GM23248 (cell line): ENCODE data around the gene ZNF428. TPM values are rescaled to one million over a fixed set of nuclear protein-coding genes. Genes with fewer than 3 reads are reported as not detected.

ENCODE experiments used
- DNase-seq: peaks from one replicate; pipeline ENCODE4 v3.0.0-alpha.2; 2015
- H2AFZ ChIP-seq: fragments of 200-600 bp; sonication (generic); 2 replicates; pipeline ENCODE4 v1.6.1; 2016; ENCODE audit warnings: antibody characterized with exemption
- H3F3A ChIP-seq: fragments of 200-600 bp; sonication (generic); 2 replicates; pipeline ENCODE4 v1.6.1; 2016; ENCODE audit warnings: mild to moderate bottlenecking, antibody characterized with exemption, mixed run types; ENCODE audit not compliant: insufficient read depth
- H3K27ac ChIP-seq: fragments of 200-600 bp; sonication (generic); 2 replicates; pipeline ENCODE4 v1.5.1; 2016; ENCODE audit warnings: mild to moderate bottlenecking
- H3K27me3 ChIP-seq: fragments of 200-600 bp; sonication (generic); replicated peaks from 2 replicates; pipeline ENCODE4 v1.6.1; 2016; ENCODE audit warnings: mild to moderate bottlenecking; ENCODE audit not compliant: insufficient read depth
- H3K36me3 ChIP-seq: fragments of 200-600 bp; sonication (generic); 2 replicates; pipeline ENCODE4 v1.6.1; 2016; ENCODE audit warnings: low read depth, mild to moderate bottlenecking
- H3K4me1 ChIP-seq: fragments of 200-600 bp; sonication (generic); 2 replicates; pipeline ENCODE4 v1.6.1; 2016; ENCODE audit warnings: mild to moderate bottlenecking; ENCODE audit not compliant: insufficient read depth
- H3K4me2 ChIP-seq: fragments of 200-600 bp; sonication (generic); one replicate; pipeline ENCODE4 v1.6.1; 2016; ENCODE audit warnings: mild to moderate bottlenecking; ENCODE audit not compliant: unreplicated experiment
- H3K4me3 ChIP-seq: fragments of 200-600 bp; sonication (generic); 2 replicates; pipeline ENCODE4 v1.5.1; 2016; ENCODE audit warnings: mild to moderate bottlenecking
- H3K79me2 ChIP-seq: fragments of 200-600 bp; sonication (generic); 2 replicates; pipeline ENCODE4 v1.6.1; 2016; ENCODE audit warnings: mild to moderate bottlenecking; ENCODE audit not compliant: insufficient read depth
- H3K9ac ChIP-seq: fragments of 200-600 bp; sonication (generic); 2 replicates; pipeline ENCODE4 v1.6.1; 2016; ENCODE audit warnings: mild to moderate bottlenecking
- H3K9me2 ChIP-seq: fragments of 200-600 bp; sonication (generic); 2 replicates; pipeline ENCODE4 v1.6.1; 2016; ENCODE audit warnings: mixed run types, mild to moderate bottlenecking, moderate library complexity; ENCODE audit not compliant: insufficient read depth
- H3K9me3 ChIP-seq: fragments of 200-600 bp; sonication (generic); one replicate; pipeline ENCODE4 v1.6.1; 2017; ENCODE audit warnings: low read depth
- H4K20me1 ChIP-seq: fragments of 200-600 bp; sonication (generic); 2 replicates; pipeline ENCODE4 v1.6.0; 2016; ENCODE audit not compliant: insufficient read depth
- EZH2 ChIP-seq: fragments of 200-600 bp; sonication (generic); IDR thresholded peaks from 2 replicates; pipeline ENCODE4 v1.6.1; 2018; ENCODE audit warnings: antibody characterized with exemption, mild to moderate bottlenecking; ENCODE audit not compliant: insufficient read depth, poor library complexity, severe bottlenecking
- EZH2phosphoT487 ChIP-seq: fragments of 200-600 bp; sonication (generic); IDR thresholded peaks from 2 replicates; pipeline ENCODE4 v1.6.1; 2018; ENCODE audit warnings: antibody characterized with exemption, moderate library complexity, mild to moderate bottlenecking, low read depth; ENCODE audit not compliant: insufficient read depth
- WGBS, 2 experiments: methylation state at CpG; one replicate each; pipeline ENCODE4 v1.1.6; 2015 to 2017; ENCODE audit warnings: low lambda C conversion rate in 2 of 2, low coverage in 1 of 2; ENCODE audit errors: missing lambda C conversion rate in 2 of 2; 5-methylcytosine and 5-hydroxymethylcytosine counted together
- in situ Hi-C: fragments of 300-500 bp; cut with MboI; formaldehyde crosslinking; loops from 2 replicates; pipeline ENCODE4 v1.15.0; 2020
- polyA plus RNA-seq: library from polyadenylated mRNA; unstranded; fragments of >200 nt; fragmentation: Nextera tagmentation; extraction: Ambion mirVana; gene quantifications from 2 replicates; pipeline ENCODE4 v1.2.1, GENCODE V29; 2016
- total RNA-seq: library from RNA; depleted of rRNA; stranded (reverse); fragments of >200 nt; shearing (Covaris generic); gene quantifications from 2 replicates; pipeline ENCODE4 v1.2.3, GENCODE V29; 2014

ZNF428 gene
- total and polyA plus RNA-seq, 2 experiments from 2014 or later: 29.7 to 36.0 TPM

- H3K27ac ChIP-seq: no peak overlapping the region
- no peak overlapping the region for H2AFZ ChIP-seq
- 53 to 62% methylated on average over 5 of the region's 5 CpGs for WGBS, 2 experiments
- no peak overlapping the region for H3K4me3 ChIP-seq
- in situ Hi-C loops: no loop called here
- TF ChIP-seq EZH2: no peak
- TF ChIP-seq EZH2phosphoT487: no peak
- no peaks in the 10 kb centered on the region for H3K9me2 ChIP-seq
- no peaks in the 10 kb centered on the region for H4K20me1 ChIP-seq
- H3K4me2 ChIP-seq: no peak overlapping the region
- H3K9me3 ChIP-seq: no peaks in the 10 kb centered on the region
- H3K4me1 ChIP-seq: peaks cover 15% of the 10 kb centered on the region
- no peak overlapping the region for H3K9ac ChIP-seq
- H3K36me3 ChIP-seq: no peaks in the 10 kb centered on the region
- H3F3A ChIP-seq: no peaks in the 10 kb centered on the region
- H3K27me3 ChIP-seq: 0 out of 2 replicates have a peak, but pooled peaks cover 7% of the 10 kb centered on the region
- H3K79me2 ChIP-seq: no peaks in the 10 kb centered on the region
- no peak for DNase-seq
These were observed 12.1 kb upstream of the ZNF428 start for GRCh38 chr19:43631491-43631890.

- DNase-seq: no peak
- no peaks in the 10 kb centered on the region for H4K20me1 ChIP-seq
- 58 to 64% methylated on average over 3 of the region's 3 CpGs for WGBS, 2 experiments
These were observed 9.4 kb upstream of the ZNF428 start for GRCh38 chr19:43628646-43629326.

GRCh38 chr19:43626838-43627237, 7.4 kb upstream of the ZNF428 start:
- Histone ChIP-seq H3K36me3 (no peaks in the 10 kb centered on the region), H2AFZ (no peak overlapping the region), H3K79me2 (no peaks in the 10 kb centered on the region), H4K20me1 (no peaks in the 10 kb centered on the region), H3K27me3 (0 out of 2 replicates have a peak, but pooled peaks cover 4% of the 10 kb centered on the region), H3K4me3 (no peak overlapping the region), H3K4me1 (no peaks in the 10 kb centered on the region), H3K4me2 (no peak overlapping the region), H3F3A (no peaks in the 10 kb centered on the region), H3K9me2 (no peaks in the 10 kb centered on the region), H3K27ac (no peak overlapping the region), H3K9me3 (no peaks in the 10 kb centered on the region), H3K9ac (no peak overlapping the region)
- TF ChIP-seq EZH2phosphoT487 (no peak), EZH2 (no peak)
- WGBS, 2 experiments: 39 to 41% methylated on average over 17 of the region's 17 CpGs
- in situ Hi-C loops: no loop called here
- no peak for DNase-seq

More at GRCh38 chr19:43628646-43629326, 9.4 kb upstream of the ZNF428 start:
- H3K9ac ChIP-seq: no peak overlapping the region
- H2AFZ ChIP-seq: no peak overlapping the region
- no peak overlapping the region for H3K4me3 ChIP-seq
- TF ChIP-seq EZH2: no peak
- no peak for TF ChIP-seq EZH2phosphoT487
- no peak overlapping the region for H3K4me2 ChIP-seq
- no peak overlapping the region for H3K27ac ChIP-seq
- H3K9me2 ChIP-seq: no peaks in the 10 kb centered on the region
- H3K36me3 ChIP-seq: no peaks in the 10 kb centered on the region
- no peaks in the 10 kb centered on the region for H3F3A ChIP-seq
- H3K4me1 ChIP-seq: no peaks in the 10 kb centered on the region
- H3K79me2 ChIP-seq: no peaks in the 10 kb centered on the region
- no peaks in the 10 kb centered on the region for H3K9me3 ChIP-seq
- 0 out of 2 replicates have a peak, but pooled peaks cover 7% of the 10 kb centered on the region for H3K27me3 ChIP-seq
- in situ Hi-C loops: no loop called here

- Histone ChIP-seq H3F3A (no peaks in the 10 kb centered on the region), H3K27me3 (0 out of 2 replicates have a peak, but pooled peaks cover 4% of the 10 kb centered on the region), H2AFZ (no peak overlapping the region), H3K4me2 (no peak overlapping the region), H3K9me3 (no peaks in the 10 kb centered on the region), H3K4me1 (no peaks in the 10 kb centered on the region), H3K36me3 (no peaks in the 10 kb centered on the region), H3K9me2 (no peaks in the 10 kb centered on the region), H3K9ac (no peak overlapping the region), H3K4me3 (no peak overlapping the region), H4K20me1 (no peaks in the 10 kb centered on the region), H3K79me2 (no peaks in the 10 kb centered on the region; the same call in 1 of the 2 replicates), H3K27ac (no peak overlapping the region)
- WGBS, 2 experiments: 67 to 77% methylated on average over 28 to 32 of the region's 32 CpGs
- DNase-seq: peak; percentile 32
- TF ChIP-seq EZH2 (no peak), EZH2phosphoT487 (no peak)
- in situ Hi-C loops: no loop called here
These were observed 6.6 kb upstream of the ZNF428 start for GRCh38 chr19:43625918-43626579.
